GM10266 (cell line): ENCODE measurements around the gene AVL9.
"Not testable (repeated sequence)": the region's sequence is repeated elsewhere in the genome, so short reads cannot be mapped to it uniquely, and the experiment has no call there.

Experiments
- DNase-seq: peaks from one replicate; pipeline ENCODE4 v3.0.0; 2012; ENCODE audit errors: extremely low spot score
- CTCF ChIP-seq: IDR thresholded peaks from 2 replicates; pipeline ENCODE4 v1.5.1; 2012; ENCODE audit warnings: mild to moderate bottlenecking, low read depth; ENCODE audit not compliant: control insufficient read depth, insufficient read depth; ENCODE audit errors: missing control alignments

AVL9 gene

GRCh38 chr7:32616625-32617024 lies 121.3 kb downstream of the AVL9 start:
- no peak for DNase-seq
- no peak for TF ChIP-seq CTCF

DNA sequence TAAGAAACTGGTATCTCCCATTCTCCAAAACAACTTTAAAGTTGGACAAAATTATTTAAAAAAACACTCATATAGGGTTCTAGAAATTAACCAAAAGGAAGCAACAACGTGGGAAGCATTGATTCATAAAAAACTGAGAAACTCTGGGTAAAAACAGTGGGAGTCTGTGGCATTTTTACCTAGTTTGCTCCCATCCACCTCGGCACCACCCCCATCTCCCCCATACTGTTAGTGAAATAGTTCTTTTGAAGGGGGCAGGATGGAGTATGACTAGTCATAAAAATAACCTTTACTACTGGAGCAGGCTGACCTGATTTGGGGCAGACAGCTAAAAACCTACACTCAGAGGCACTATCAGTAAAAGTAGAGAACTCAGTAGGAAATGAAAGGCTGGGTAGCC lies 123.2 kb downstream of the AVL9 start:
- DNase-seq: no peak
- no peak for TF ChIP-seq CTCF

DNA sequence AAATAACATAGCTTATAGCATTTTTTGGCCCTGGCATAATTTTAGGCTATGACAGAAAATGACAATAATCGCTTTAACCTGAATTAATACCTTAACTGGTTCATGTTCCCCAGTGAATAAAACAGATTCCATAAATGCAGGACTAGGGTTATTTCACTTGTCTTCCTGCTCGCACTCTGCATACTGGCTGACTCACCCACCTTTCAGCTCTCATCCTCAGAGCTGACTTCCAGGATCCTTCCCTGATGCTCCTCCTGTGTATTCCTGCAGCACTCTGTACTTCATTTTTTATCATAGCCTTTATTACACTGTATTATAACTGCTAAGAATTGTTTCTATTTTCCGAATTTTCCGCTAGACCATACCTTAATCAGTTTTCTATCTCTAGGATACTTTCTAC lies 123.7 kb downstream of the AVL9 start:
- DNase-seq: no peak
- no peak for TF ChIP-seq CTCF

DNA sequence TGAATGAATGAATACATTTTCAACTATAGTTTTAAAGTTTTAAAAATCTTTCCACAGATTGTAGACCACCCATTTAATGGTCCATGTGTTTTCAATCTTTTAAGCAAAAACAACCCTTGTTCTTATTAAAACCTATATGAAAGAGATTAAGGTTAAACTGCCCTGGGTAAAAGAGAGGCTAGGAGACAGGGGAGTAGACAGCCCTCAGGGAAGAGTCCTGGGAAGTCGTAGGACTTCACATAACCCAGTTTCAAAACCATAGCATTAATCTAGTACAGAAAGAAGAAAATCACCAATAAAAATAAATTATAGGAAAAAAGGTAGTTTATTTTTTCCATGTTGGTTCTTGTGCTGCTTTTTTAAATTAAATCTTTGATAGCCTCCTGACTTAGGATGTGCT lies 124.1 kb downstream of the AVL9 start:
- DNase-seq: not testable (repeated sequence)

DNA sequence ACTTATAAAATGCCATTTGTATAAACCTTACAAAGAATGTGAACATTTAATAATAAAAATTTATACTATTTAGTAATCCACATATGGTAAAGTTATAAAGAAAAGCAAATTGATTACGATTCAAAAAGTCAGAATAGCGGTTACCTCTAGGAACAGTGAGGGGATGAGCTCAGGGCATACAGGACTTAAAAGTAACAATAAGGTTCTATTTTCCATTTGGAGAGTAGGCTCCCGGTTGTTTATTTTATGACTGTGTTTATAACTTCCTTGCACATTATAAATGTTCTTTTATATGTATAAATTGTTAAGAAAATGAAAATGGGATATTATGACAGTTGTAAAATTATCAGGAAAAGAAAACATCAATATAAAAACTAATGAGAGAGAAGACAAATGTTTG lies 135.7 kb downstream of the AVL9 start:
- DNase-seq: no peak
- no peak for TF ChIP-seq CTCF

DNA sequence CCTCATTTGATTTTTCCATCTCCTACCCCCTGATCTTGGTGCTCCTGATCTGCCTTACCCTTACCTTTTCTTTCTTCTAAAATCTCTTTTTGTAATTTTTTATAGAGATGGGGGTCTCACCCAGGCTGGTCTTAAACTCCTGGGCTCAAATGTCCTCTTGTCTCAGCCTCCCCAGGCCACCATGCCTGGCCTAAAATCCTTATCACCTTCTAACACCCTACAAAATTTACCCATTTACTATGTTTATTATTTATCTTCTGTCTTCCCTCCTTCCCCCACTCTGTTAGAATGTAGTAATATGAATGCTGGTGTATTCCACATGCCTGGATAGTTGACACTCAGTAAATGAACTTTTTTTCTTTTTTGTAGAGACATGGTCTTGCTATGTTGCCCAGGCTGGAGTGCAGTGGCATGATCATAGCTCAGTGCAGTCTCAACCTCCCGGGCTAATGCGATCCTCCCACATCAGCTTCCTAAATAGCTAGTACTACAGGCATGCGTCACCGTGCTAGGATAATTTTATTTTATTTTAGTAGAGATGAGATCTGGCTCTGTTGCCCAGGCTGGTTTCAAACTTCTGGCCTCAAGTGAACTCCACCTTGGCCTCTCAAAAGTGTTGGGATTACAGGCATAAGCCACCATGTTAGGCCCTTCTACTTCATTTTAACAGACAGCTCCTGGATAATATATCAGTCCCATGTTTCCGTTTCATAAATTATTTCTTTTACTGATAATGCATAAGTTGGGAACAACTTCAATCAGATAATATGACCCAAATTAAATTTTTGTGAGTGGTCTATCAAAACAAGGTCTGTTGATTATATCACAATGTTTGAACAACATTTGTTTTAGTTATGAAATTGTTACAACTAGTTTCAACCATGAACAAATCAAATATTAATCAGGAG lies 136.6 kb downstream of the AVL9 start:
- DNase-seq: not testable (repeated sequence)

DNA sequence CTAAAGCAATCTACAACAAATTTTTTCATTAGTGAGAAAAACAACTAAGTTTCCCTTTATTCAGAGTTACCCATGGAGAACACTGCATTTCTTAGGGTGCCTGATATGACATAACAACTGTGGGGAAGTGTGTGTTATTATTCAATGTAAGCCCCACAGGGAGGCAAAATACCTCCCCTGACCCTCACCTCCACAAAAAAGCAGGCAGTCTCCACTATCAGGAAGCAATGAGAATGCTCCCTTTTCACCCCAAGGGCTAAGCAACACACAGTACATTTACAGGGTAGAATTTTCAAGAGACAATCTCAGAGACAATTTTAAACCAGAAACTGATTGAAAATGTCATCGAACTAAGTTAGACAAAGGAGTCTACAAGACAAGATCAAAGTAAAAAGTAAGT lies 138.2 kb downstream of the AVL9 start:
- not testable (repeated sequence) for DNase-seq

GRCh38 chr7:32634798-32635393 lies 139.6 kb downstream of the AVL9 start:
- not testable (repeated sequence) for DNase-seq

- DNase-seq: not testable (repeated sequence)
Observed at GRCh38 chr7:32636725-32637462, 141.6 kb downstream of the AVL9 start.

- not testable (repeated sequence) for DNase-seq
Observed at GRCh38 chr7:32637611-32638010, 142.3 kb downstream of the AVL9 start.
